HFF-Myc (cell line): ENCODE data around the gene DHX57.

Experiments used
- DNase-seq: peaks from one replicate; pipeline ENCODE4 v3.0.0-alpha.2; 2011; ENCODE audit warnings: low read depth; ENCODE audit errors: extremely low read depth
- H3K4me3 ChIP-seq: replicated peaks from 2 replicates; pipeline ENCODE4 v1.5.1; 2011; ENCODE audit warnings: low read depth, mild to moderate bottlenecking, control low read depth, low read length
- TF ChIP-seq, protein P1 (sequence below): IDR thresholded peaks from 2 replicates; pipeline ENCODE4 v1.5.1; 2012; ENCODE audit warnings: mild to moderate bottlenecking, low read depth, low read length, control low read depth; ENCODE audit errors: missing control alignments

DHX57 gene

DNA sequence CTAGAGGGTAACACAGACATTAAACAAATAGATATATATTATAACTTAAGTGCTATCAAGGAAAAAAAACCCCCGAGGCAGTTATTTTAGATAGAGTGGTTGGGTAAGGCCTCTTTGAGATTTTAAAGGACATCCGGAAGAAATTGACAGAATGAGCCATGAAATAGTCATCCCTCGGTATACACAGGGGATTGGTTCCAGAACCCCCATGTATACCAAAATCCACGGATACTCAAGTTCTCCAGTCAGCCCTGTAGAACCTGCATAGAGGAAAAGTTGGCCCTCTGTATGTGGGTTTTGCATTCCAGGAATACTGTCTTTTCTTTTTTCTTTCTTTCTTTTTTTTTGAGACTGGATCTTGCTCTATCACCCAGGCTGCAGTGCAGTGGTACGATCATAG, 2.0 kb downstream of the DHX57 start:
- no peak overlapping the region for H3K4me3 ChIP-seq
- TF ChIP-seq, protein P1, sequence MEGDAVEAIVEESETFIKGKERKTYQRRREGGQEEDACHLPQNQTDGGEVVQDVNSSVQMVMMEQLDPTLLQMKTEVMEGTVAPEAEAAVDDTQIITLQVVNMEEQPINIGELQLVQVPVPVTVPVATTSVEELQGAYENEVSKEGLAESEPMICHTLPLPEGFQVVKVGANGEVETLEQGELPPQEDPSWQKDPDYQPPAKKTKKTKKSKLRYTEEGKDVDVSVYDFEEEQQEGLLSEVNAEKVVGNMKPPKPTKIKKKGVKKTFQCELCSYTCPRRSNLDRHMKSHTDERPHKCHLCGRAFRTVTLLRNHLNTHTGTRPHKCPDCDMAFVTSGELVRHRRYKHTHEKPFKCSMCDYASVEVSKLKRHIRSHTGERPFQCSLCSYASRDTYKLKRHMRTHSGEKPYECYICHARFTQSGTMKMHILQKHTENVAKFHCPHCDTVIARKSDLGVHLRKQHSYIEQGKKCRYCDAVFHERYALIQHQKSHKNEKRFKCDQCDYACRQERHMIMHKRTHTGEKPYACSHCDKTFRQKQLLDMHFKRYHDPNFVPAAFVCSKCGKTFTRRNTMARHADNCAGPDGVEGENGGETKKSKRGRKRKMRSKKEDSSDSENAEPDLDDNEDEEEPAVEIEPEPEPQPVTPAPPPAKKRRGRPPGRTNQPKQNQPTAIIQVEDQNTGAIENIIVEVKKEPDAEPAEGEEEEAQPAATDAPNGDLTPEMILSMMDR: no peak
- DNase-seq: no peak

DNA sequence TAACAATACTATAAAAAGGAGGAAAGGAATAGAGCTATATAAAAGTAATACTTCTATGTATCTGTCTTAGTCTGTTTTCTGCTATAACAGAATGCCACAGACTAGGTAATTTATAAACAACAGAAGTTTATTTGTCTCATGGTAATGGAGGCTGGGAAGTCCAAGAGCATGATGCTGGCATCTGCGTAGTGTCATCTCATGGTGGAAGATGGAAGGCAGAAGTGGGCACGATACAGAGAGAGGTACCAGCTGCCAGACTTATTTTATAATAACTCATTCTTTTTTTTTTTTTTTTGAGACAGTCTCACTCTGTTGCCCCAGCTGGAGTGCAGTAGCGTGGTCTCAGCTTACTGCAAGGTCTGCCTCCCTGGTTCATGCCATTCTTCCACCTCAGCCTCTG, 4.3 kb downstream of the DHX57 start:
- no peak for DNase-seq
- TF ChIP-seq, protein P1: no peak
- no peak overlapping the region for H3K4me3 ChIP-seq

DNA sequence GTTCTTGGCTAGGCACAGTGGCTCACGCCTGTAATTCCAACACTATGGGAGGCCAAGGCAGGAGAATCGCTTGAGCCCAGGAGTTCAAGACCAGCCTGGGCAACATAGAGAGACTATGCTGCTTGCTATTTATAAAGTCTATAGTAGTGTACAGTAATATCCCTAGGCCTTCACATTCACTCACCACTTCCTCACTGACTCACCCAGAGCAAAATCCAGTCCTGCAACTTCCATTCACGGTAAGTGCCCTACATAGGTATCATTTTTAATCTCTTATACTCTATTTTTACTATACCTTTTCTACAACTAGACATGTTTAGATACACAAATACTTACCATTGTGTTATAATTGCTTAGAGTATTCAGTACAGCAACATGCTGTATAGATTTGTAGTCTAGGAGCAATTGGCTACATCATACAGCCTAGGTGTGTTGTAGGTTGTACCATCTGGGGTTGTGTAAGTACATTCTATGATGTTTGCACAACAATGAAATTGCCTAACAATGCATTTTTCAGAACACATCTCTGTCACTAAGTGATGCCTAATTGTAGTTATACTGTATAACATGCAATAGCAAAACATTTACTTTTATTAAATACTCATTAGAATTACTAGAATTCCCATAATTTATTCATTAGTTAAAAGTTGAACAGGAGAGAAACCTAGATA, 8.8 kb downstream of the DHX57 start:
- H3K4me3 ChIP-seq: no peak overlapping the region
- TF ChIP-seq, protein P1: no peak
- DNase-seq: no peak

DNA sequence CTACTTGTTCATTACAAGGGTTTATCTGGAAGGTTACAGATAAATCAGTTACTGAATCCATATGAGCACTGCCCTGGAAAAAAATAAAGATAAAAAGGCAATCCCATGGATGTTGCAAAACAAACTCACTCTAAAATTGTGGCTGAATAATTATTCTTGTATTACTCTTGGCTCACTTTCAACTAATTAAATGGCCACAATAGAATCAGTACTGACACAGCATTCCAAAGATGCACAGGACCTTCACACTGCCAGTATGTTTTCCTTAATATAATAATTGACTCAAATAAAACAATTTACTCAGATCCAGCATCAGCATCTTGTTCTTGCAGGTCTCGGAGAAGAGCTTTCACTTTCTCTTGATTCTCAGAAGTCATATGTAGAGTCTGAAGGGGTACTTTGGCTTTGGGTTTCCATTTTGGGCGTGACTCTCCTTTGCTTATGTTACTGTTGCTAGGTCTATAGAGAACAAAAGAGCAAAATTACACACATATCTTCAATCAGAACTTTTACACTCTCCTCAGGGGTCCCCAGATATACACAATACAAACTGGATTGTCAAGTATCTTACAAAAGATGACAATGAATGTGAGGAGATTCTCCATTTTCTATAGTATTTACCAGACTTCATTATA, 12.6 kb downstream of the DHX57 start:
- no peak overlapping the region for H3K4me3 ChIP-seq
- TF ChIP-seq, protein P1: no peak
- DNase-seq: no peak

DNA sequence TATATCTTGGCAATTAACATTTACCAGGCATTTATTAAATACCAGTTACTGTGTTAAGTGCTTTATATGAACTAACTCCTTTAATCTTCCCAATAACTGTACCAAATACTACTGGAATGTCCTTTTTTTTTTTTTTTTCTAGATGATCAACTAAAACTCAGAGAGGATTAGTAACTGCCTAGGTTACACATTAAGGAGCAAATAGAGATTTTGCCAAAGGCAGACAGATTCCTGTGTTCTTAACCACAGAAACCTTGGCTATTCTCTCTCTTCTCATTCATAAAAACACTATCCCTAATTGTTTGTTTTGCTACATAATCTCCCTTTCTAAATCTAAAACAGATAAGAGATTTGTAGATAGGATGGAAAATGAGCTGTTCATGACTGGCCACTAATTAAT, 13.3 kb downstream of the DHX57 start:
- no peak for DNase-seq
- H3K4me3 ChIP-seq: no peak overlapping the region
- TF ChIP-seq, protein P1: no peak

DNA sequence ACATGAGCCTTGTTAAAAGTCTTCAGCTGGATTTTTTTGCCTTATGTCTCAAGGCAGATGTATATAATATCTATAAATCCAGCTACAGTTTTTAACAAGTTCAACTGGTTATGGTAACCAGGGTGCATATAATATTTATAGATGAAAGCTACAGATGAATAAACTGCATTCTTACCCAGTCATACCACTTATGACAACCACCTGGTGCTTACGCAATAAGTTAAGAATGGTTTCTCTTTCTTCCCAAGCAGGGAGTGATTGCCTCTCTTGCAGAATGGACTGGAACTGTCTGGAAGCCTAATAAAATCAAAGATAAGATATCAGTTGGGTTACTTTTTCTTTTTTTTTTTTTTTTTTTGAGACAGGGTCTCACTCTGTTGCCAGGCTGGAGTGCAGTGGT, 19.6 kb downstream of the DHX57 start:
- DNase-seq: no peak
- H3K4me3 ChIP-seq: no peak overlapping the region
- TF ChIP-seq, protein P1: no peak

DNA sequence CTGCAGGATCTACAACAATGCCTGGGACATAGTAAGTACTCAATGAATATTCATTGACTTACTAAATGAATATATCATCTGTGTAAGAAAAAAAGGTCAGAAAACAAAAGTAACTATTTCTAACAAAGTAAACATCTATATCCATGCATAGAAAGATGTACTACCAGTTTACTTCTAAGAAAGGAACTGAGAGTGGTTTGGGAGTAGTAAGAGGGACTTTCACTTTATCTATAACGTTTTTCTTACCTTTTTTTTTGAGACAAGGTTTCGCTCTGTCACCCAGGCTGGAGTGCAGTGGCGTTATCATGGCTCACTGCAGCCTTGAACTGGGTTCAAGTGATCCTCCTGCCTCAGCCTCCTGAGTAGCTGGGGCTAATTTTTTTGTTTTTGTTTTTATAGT, 25.7 kb downstream of the DHX57 start:
- TF ChIP-seq, protein P1: no peak
- no peak overlapping the region for H3K4me3 ChIP-seq
- no peak for DNase-seq
